Kidney tubule cell (primary cell): ENCODE data around the gene ITPR3.

Experiments
- DNase-seq: peaks from one replicate; pipeline ENCODE4 v3.0.0-alpha.2; 2018; ENCODE audit warnings: low spot score

ITPR3 gene

DNA sequence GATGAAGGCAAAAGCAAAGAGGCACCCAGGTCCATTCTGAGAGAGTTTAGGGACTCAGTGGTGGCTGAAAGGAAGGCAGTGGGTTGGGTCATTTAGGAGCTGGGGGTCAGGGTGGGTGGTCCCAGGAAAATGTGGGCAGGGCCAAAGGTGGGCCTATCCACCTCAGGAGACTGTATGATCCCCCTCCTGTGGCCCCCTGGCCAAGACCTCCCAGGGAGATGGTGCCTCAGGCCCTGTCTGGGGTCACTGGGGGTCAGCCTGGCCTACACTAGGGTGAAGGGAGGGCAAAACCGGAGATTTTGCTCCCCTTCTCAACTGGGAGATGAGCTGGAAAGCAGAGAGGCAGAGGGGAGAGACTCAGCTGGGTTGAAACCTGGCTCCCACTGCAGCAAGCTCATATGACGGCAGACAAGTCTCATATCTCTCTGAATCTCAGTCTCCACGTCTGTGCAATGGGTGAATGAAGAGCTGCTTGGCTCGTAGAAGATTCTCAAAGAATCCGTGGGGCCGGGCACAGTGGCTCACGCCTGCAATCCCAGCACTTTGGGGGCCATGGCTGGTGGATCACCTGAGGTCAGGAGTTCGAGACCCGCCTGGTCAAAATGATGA lies 29.6 kb upstream of the ITPR3 start:
- DNase-seq, result no peak

DNA sequence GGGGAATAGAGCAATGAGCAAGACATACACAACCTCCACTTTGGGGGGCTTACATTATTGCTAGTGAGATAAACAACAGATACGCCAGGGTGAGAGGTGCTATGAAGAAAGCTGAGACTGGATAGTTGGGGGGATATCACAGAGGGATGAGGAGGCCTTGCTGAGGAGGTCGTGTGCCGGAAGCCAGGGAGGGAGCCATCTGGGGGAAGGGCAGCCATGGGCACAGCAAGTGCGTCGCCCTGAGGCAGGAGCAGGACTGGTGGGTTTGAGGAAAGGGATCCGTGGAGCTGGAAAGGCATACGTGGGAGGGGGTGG lies 28.9 kb upstream of the ITPR3 start:
- no peak for DNase-seq

DNA sequence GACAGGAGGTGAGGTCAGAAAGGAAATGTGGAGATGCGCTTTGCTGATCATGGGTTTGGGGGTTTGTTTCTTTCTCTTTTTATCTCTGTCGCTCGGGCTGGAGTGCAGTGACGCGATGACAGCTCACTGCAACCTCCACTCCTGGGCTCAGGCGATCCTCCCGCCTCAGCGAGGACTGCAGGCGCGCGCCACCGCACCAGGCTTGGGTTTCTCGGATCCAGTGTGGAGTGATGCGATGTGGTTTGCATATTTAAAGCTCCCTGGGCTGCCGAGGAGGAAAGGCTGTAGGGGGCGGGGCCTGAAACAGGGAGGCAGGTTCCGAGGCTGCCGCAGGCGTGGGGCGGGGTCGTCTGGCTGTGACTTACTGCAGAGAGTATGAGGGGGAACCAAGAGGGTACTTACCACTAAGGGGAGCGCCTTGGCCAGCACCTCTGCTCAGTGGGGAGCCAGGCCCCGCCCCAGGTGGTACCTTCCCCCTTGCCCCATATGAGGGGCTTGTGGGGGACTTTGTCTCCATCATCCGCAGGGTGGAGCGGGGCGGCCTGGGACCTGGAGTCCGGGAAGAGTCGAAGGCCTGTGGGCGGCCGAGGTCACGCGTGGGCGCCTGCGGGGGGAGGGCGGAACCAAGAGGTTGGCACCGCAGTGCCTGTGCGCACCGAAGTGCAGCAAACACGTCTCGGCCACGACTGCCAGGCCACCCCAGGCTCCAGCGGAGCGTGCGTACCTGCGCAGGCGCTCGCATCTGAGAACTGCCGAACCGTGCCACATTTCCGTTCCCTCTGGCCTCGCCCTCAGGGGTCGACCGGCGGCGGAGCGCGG lies 28.3 kb upstream of the ITPR3 start:
- DNase-seq, result peak; percentile 90

DNA sequence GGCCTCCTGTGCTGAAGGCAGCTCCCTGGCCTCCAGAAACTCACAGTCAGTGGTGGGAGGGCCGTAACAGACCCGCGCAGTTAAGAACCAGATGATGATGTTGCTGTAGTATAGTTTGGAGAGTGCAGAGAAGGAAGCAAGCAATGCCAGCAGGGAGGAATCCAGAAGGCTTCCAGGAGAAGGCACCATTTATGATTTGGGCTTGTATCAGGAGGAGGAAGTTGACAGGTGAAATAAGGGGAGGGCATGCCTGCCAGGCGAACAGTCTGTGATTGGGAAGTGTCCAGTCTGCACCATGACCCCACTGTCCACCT lies 27.8 kb upstream of the ITPR3 start:
- no peak for DNase-seq

DNA sequence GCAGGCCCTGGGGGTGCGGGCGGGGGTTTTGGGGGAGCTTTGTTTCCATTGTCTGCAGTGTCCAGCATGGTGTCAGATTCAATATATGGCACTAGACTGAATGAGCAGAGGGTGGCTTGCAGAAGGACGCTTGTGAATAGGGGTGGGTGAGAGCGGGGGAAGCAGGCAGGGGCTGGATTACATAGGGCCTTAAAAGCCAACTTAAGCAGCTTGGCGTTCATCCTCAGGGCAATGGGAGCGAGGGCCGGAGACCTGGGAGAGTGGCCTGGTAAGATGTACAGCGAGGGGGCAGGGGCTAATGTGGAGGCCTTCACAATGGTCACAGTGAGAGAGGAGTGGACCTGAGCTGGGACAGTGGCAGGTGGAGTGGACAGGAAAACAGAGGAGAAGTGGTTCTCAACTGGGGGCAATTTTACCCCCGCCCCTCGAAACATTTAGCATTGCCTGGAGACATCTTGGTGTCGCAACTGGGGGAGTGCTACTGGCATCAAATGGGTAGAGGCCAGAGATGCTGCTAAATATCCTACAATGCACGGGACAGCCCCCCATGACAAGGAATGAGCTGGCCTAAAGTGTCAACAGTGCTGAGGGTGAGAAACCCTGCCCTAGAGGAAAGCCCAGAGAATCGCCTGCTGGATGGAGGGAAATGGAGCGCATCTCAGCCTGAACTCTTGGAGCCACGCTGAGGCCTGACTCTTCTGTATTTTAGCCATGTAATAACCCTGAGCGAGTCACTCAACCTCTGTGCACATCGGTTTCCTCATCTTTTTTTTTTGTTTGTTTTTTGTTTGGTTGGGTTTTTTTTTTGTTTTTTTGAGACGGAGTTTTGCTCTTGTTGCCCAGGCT lies 25.9 kb upstream of the ITPR3 start:
- DNase-seq, result peak; percentile 45

DNA sequence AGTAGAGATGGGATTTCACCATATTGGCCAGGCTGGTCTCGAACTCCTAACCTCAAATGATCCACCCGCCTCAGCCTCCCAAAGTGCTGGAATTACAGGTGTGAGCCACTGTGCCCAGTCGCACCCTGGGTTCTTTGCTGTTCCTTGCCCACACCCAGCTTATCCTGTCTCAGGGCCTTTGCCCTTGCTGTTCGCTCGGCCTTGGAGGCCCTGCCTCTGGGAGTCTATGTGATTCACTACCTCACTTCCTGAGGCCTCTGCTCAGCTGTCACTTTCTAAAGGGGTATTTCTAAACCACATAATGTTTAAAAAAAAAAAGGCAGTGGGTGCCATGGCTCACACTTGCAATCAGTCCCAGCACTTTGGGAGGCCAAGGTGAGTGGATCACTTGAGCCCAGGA lies 24.2 kb upstream of the ITPR3 start:
- peak; percentile 68 for DNase-seq

DNA sequence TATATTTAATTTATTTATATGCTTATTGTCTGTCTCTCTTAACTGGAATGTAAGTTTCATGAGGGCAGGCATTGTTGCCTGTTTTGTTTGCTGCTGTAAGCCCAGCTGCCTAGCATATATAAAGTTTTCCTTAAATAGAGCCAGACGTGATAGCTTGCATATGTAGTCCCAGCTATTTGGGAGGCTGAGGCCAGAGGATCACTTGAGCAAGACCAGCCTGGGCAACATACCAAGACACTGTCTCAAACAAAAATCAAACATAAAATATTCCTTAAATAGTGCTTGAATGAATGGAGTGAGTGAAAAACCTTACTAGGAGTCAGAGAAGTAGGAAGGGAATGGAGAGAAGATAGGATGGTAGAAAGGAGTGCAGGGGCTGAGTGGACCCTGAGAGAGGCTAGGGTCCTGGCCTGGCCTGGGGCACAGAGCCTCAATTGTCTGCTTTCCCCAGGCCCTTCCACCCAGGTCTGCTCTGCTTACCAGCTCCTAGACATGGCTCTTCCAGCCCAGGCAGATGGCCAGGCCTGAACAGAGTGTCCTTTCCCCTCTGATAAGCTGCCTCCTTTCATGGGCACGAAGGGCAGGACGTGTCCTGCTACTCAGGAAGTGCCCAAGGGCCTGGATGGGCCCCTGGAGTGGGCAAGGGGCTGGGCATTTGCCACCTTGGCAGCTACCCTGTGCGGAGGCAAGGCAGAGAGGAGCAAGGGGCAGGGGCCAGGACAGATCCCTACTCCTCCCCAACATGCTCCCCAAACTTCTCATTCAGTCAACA lies 23.4 kb upstream of the ITPR3 start:
- DNase-seq, result no peak

DNA sequence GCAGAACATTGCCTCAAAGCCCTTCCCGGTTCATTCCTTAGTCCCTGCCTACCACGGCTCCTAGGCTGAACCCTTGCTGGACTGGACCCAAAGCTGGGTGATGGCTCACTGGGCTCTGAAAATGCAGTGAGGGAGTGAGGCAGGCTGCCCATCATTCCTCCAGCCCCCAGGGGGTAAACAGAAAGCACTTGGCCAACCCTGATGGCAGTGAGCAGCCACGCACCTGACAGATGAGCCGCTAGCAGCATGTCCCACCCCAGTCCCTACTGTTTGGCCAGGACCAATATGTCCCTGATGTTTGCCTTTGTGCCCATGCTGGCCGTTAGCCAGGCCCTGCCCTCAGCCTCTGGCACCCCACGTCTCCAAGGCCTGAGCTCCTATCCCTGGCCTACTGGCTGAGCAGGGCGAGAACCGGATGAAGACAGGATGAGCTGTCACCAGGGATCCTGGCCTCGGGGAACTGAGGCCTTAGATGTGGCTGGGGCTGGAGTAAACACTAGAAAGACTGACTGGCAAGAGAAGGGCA lies 21.6 kb upstream of the ITPR3 start:
- DNase-seq, result peak; percentile 95

DNA sequence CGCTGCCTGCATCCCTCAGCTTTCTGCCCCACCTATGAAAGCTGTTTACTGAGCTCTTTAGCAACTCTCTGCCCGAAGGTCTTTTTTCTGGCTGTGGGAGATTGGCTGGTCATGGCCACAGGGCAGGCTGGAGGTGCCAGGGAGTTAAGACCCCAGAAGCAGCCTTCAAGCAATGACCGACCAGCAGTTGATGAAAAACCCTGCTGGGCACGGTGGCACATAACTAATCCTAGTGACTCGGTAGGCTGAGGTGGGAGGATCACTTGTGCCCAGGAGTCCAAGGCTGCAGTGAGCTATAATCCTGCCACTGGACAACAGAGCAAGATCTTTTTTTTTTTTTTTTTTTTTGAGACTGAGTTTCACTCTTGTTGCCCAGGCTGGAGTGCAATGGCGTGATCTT lies 20.4 kb upstream of the ITPR3 start:
- no peak for DNase-seq

DNA sequence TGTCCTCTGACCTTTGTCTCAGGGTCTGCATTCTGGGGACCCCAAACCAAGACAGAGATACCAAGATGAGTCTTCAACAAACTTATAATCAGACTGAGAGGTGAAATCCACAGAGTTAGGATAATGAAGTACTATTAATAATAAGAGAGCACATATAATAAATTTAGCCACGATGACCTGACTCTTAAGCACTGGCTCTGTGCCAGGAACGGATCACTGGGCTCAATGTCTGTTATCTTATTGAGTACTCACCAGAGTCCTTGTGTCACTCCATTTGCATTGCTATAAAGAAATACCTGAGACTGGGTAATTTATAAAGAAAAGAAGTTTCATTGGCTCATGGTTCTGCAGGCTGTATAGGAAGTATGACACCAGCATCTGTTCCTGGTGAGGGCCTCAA lies 18.9 kb upstream of the ITPR3 start:
- DNase-seq, result no peak

DNA sequence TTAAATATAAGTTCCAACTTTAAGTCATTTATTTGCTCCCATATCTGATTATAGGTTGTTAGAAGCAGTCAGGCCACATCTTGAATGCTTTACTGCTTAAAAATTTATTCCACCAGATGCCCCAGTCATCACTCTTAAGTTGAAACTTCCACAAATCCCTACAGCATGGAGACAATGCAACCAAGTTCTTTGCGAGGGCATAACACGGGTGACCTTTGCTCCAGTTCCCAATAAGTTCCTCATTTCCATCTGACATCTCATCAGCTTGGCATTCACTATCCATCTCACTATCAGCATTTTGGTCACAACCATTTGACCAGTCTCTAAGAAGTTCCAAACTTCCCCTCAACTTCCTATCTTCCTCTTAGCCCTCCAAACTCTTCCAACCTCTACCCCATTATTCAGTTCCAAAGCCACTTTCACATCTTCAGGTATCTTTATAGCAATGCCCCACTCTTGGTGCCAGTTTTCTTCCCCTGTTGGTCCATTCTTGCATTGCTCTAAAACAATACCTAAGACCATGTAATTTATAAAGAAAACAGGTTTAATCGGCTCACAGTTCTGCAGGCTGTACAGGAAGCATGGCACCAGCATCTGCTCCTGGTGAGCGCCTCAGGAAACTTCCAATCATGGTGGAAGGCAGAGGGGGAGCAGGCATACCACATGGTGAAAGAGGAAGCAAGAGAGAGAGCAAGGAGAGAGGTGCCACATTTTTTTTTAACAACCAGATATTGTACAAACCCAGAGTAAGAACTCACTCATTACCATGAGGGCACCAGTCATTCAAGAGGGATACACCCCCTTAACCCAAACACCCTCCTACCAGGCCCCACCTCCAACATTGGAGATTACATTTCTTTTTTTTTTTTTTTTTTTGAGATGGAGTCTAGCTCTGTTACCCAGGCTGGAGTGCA lies 15.9 kb upstream of the ITPR3 start:
- DNase-seq, result peak; percentile 81

DNA sequence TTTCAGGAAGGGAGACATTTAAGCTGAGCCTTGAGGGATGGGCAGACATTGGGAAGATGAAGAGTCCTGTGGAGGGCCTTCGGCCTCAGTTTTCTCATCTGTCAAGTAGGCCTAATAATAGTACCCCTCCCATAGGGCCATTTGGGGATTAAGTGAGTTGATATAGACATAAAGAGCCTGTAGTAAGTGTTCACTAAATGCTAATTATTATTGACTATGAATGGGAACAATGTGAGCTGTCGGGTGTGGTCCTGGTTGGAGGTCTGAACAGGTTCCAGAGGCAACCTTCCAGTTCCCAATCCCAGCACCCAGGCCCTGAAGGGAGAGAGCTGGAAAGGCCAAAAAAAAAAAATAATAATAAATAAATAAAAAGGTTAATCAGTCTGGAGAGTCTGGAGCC lies 14.5 kb upstream of the ITPR3 start:
- DNase-seq, result no peak

DNA sequence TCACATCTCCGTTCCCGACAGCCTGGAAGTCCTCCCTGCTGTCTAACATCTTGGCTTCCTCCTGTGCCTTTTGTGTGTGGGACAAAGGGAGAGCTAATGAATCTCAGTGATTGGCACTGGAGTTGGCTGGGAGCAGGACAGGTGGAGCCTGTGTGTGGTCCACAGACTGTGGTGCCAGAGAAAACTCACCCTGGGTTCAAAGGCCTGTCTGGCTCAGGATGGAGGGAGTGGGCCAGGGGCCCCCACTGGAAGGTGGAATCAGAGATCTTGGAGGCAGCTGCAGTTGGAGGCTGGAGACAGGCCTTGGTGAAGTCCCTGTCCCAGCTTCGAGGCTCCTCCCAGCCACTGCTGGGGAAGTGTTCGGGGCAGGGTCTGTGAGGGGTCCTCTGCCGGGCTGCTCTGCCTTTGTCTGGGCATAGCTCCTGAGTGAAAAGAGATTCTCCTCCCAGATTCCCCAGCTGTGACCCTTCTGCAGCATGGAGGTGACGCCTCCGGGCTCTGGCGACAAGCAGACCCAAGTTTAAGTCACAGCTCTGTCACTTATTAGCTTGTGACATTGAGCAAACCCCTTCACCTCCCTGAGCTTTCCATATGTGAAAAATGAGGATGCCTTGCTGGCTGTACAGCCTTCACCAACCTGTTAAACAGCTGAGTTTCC lies 13.9 kb upstream of the ITPR3 start:
- no peak for DNase-seq

DNA sequence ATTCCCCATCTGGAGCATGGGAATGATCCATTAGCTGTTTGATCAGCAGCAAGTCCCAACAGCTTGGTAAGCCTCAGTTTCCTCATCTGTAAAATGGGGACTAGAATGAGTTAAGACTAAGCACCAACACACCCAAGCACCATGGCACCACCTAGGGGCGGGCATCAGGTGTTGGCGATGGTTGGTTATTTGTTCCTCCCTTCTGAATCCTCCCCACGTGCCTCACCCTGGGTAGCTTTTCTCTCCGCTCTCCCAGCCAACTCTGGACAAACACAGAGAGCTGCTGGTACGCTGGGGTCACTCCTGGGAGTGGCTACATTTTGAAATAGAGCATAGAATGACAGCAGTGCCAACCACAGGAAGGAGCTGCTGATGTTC lies 13.3 kb upstream of the ITPR3 start:
- DNase-seq, result peak; percentile 42

DNA sequence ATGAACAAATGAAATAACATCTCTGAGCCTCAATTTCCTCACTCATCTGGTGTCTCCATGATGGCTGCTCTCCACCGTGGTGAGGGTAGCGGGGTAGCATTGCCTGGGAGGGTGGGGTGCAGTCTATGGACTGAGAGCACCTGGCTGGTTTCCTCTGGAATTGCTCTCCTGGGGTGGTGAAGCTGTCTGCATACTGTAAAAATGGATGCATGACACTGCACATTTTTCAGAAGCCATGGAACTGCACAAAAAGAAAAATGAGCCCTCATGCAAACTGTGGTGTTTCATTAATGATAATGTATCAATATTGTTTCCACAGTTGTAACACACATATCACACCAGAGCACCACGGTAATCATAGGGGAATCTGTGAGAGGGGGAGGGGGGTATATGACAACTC lies 12.1 kb upstream of the ITPR3 start:
- DNase-seq, result no peak

DNA sequence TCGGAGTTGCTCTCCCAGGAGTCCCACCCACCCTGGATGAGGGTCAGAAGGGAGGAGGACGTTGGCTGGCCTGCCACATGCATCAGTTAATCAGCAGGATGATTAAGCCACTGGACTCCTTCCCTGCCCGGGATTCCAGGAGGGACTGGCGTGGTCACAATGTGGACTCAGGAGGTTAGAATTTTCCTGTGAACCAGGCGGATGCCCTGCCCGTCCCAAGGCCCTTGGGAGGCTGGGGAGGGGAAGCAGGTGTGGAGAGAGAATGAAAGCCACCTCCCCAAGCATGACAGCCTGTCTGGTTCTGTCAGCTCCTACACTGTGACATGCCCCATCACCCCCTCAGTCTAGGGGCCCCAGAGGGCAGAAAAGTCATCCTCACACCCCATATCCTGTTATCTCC lies 11.6 kb upstream of the ITPR3 start:
- peak; percentile 84 for DNase-seq

DNA sequence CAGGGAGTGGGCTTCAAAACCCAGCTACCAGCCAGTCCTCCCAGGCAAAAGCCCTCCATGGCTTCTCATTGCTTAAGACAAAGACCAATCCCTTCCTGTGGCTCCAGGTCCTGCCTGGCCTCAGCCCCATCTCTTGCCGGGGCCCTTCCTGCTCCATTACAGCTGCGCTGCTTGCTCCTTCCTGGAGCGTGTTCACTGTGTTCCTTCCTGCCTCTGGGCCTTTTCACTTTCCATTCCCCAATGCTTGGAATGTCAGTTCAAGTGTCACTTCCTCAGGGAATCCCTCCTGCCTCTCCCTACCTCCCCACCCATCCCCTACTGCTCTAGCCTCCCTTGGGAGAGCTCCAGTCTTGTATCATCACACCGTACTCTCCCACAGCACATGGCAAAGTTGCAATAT lies 11.1 kb upstream of the ITPR3 start:
- DNase-seq, result peak; percentile 70

DNA sequence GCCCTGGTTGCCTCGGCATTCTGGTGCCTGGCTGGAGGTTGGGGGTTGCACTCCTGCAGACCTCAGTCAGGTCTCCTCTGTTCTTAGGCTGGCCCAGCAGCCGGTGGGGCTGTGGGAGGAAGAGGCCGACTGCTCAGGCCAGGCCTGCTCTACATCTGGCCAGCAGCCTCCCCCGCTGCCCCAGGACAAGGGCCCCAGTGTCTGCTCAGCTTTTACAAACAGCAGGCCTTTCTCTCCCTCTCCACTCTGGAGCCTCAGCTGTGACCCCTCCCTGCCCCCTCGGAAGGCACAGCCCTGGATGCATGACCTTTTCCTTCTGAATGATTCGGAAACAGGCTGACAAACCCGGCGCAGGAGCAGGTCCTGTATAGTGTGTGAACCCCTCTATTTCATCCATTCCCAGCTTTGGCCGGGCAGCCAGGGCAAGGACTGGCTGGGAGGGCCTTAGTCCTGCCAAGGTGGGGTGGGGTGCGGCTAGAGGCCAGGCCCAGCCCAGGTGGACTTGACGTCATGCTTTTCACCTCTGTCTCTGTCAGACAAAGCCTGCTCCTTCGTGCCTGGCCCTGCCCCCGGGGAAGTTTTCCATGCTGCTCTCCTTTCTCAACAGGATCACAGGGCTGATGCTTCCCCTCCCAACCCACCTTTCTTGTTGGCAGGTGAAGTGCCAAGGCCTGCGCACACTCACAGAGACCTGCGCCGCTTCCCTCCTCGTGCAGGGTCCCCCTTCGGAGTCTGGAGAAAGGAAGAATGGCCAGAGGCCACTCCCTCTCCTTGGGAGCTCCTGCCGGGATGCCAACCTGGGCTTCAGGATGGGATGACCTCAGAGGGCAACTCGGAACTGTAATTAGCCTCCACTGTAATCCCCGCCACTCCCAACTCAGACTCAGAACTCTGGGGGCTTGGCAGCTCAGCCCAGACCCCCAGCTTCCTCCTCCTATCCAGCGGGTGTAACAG lies 10.1 kb upstream of the ITPR3 start:
- no peak for DNase-seq

DNA sequence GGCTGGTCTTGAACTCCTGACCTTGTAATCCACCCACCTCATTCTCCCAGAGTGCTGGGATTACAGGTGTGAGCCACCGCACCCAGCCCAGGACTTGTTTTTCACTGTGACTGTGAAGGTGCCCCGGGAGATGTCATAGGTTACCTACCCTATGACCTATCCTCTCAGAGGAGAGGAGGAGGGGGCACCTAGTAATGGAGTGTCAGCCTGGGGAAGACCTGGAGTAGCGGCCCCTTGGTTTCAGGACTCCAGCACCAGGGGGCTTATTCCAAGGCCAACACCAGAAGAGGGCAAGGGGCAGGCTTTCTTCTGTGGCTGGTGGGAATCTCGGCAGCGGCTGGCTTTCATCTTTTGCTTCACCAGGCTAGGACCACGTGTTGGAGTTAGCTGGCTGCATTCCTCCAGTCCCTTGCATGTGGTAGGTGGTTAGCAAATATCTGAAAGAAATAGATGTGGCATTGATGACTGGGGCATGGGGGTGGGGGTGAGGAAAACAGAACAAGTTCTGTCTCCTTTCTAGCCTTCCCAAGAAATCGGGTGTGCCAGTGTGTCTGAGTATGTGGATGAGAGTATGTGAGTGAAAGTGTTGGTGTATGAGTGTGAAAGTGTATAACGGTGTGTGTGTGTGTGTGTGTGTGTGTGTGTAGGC lies 7.9 kb upstream of the ITPR3 start:
- DNase-seq, result peak; percentile 62
